ENCODE results near the gene NRL.

Gene NRL

GRCh38 chr14:24100982-24101494 is 13.7 kb downstream of the NRL start:
- in situ Hi-C loops (cut with MboI; ENCODE audit: low sequenced_read_pairs), result no loop called here

GRCh38 chr14:24100197-24100981 is 14.4 kb downstream of the NRL start:
- in situ Hi-C loops (cut with MboI; ENCODE audit: low sequenced_read_pairs), result no loop called here

- in situ Hi-C loops (cut with MboI; ENCODE audit: low sequenced_read_pairs), result no loop called here
These were observed 15.6 kb downstream of the NRL start for GRCh38 chr14:24098927-24099813.

- in situ Hi-C loops (cut with MboI; ENCODE audit: low sequenced_read_pairs), result no loop called here
These were observed 16.4 kb downstream of the NRL start for GRCh38 chr14:24098229-24098926.

- in situ Hi-C loops (cut with MboI; ENCODE audit: low sequenced_read_pairs), result no loop called here
These were observed 18.1 kb downstream of the NRL start for GRCh38 chr14:24096545-24097181.

GRCh38 chr14:24095271-24096068 is 19.3 kb downstream of the NRL start:
- in situ Hi-C loops (cut with MboI; ENCODE audit: low sequenced_read_pairs), result no loop called here

GRCh38 chr14:24094841-24095270 is 19.9 kb downstream of the NRL start:
- in situ Hi-C loops (cut with MboI; ENCODE audit: low sequenced_read_pairs), result no loop called here

GRCh38 chr14:24093901-24094840 is 20.6 kb downstream of the NRL start, which contains the start of gene PCK2:
Gene PCK2 (plus strand): TSS chr14:24094311. CDS start chr14:24094406, 95 bp downstream.
- in situ Hi-C loops (cut with MboI; ENCODE audit: low sequenced_read_pairs), result no loop called here

- in situ Hi-C loops (cut with MboI; ENCODE audit: low sequenced_read_pairs), result no loop called here
These were observed 21.4 kb downstream of the NRL start for GRCh38 chr14:24093207-24093900.

- in situ Hi-C loops (cut with MboI; ENCODE audit: low sequenced_read_pairs), result no loop called here
These were observed 22.1 kb downstream of the NRL start for GRCh38 chr14:24092505-24093206.

GRCh38 chr14:24092110-24092504 is 22.6 kb downstream of the NRL start:
- in situ Hi-C loops (cut with MboI; ENCODE audit: low sequenced_read_pairs), result no loop called here

GRCh38 chr14:24089890-24090289 is 24.9 kb downstream of the NRL start:
- in situ Hi-C loops (cut with MboI; ENCODE audit: low sequenced_read_pairs), result no loop called here

GRCh38 chr14:24088095-24088494 is 26.7 kb downstream of the NRL start:
- in situ Hi-C loops (cut with MboI; ENCODE audit: low sequenced_read_pairs), result no loop called here

GRCh38 chr14:24087004-24087403 is 27.7 kb downstream of the NRL start:
- in situ Hi-C loops (cut with MboI; ENCODE audit: low sequenced_read_pairs), result no loop called here

GRCh38 chr14:24086193-24086955 is 28.4 kb downstream of the NRL start:
- in situ Hi-C loops (cut with MboI; ENCODE audit: low sequenced_read_pairs), result no loop called here

- in situ Hi-C loops (cut with MboI; ENCODE audit: low sequenced_read_pairs), result no loop called here
These were observed 29.5 kb downstream of the NRL start for GRCh38 chr14:24085215-24085614.

GRCh38 chr14:24084440-24084839 is 30.3 kb downstream of the NRL start:
- in situ Hi-C loops (cut with MboI; ENCODE audit: low sequenced_read_pairs), result no loop called here

Measured in HL-60/S4 treated with phorbol 12-myristate 13-acetate at 8.2 ng/mL for 4 days and 3 days (cell line).